Esophagus (tissue), 2 donors: ENCODE data around the gene TGFBR1. TPM values are rescaled to one million over a fixed set of nuclear protein-coding genes. Genes with fewer than 3 reads are reported as not detected.

Experiments used
- H3K27ac ChIP-seq, 2 donors: one replicate each; pipeline ENCODE4 v1.5.1; 2013; ENCODE audit warnings: low read depth in 2 of 2, mild to moderate bottlenecking in 2 of 2, inconsistent platforms in 1 of 2, low read length in 1 of 2, moderate library complexity in 1 of 2
- H3K27me3 ChIP-seq, 2 donors: one replicate each; pipeline ENCODE4 v1.6.1; 2013; ENCODE audit warnings: low read length in 2 of 2, control low read depth in 1 of 2, mild to moderate bottlenecking in 1 of 2; ENCODE audit not compliant: insufficient read depth in 2 of 2, control insufficient read depth in 1 of 2
- H3K36me3 ChIP-seq, 2 donors: one replicate each; pipeline ENCODE4 v1.6.1; 2013; ENCODE audit warnings: low read length in 1 of 2; ENCODE audit not compliant: control insufficient read depth in 2 of 2, insufficient read depth in 2 of 2
- H3K4me1 ChIP-seq, 2 donors: one replicate each; pipeline ENCODE4 v1.6.1; 2013; ENCODE audit warnings: low read length in 1 of 2; ENCODE audit not compliant: control insufficient read depth in 2 of 2, insufficient read depth in 2 of 2
- H3K4me3 ChIP-seq, 2 donors: one replicate each; pipeline ENCODE4 v1.5.1; 2013; ENCODE audit warnings: low read length in 2 of 2, mild to moderate bottlenecking in 2 of 2, low read depth in 1 of 2, moderate library complexity in 1 of 2
- H3K9me3 ChIP-seq, 2 donors: one replicate each; pipeline ENCODE4 v1.6.1; 2013; ENCODE audit warnings: mild to moderate bottlenecking in 2 of 2, low read depth in 1 of 2, low read length in 1 of 2, moderate library complexity in 1 of 2; ENCODE audit not compliant: control insufficient read depth in 2 of 2, insufficient read depth in 1 of 2
- WGBS, 2 donors: extraction: QIAGEN DNeasy Blood & Tissue Kit; methylation state at CpG; one replicate each; pipeline ENCODE4 v1.1.7; 2013; 5-methylcytosine and 5-hydroxymethylcytosine counted together
- polyA plus RNA-seq, 2 donors: library from polyadenylated mRNA; stranded (reverse); fragments of 200-250 nt; gene quantifications; one replicate each; pipeline ENCODE4 v1.2.3, GENCODE V29; 2013
- donor health status: healthy with polysubstance abuse.
- donor health status: Bipolar disorder and iron deficiency.

TGFBR1 gene
- polyA plus RNA-seq, 2 donors = 6.6 TPM

- 88 to 97% methylated on average over 1 of the region's 1 CpG for WGBS, 2 donors
- Histone ChIP-seq H3K9me3 (no peaks in the 10 kb centered on the region), H3K36me3 (no peaks in the 10 kb centered on the region), H3K4me1 (no peaks in the 10 kb centered on the region), H3K27ac (no peak overlapping the region), H3K27me3 (no peaks in the 10 kb centered on the region), H3K4me3 (no peak overlapping the region)
Measured at GRCh38 chr9:99063522-99063921, 41.4 kb upstream of the TGFBR1 start.

DNA sequence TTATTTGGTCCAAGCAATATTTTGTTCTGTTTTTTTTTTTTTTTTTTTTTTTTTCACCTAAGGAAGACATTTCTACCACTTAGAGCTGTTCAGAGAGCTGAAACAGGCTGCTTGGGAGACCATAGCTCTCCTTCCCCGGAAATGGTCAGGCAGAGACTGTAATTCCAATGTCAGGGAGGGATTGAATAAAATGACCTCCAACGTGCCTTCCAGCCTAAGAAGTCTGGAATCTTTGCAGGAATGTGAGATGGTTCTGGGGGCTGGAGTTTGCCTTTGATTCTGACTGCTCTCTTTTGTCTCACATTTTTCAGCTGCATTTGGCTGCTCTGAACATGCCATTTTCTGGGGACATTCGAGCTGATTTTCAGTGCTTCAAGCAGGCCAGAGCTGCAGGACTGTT lies 38.3 kb upstream of the TGFBR1 start:
- peaks cover 0 to 1% of the 10 kb centered on the region in 2 donors for H3K4me1 ChIP-seq
- no peak overlapping the region for H3K27ac ChIP-seq
- no peaks in the 10 kb centered on the region for H3K36me3 ChIP-seq
- no peaks in the 10 kb centered on the region for H3K9me3 ChIP-seq
- no peak overlapping the region for H3K4me3 ChIP-seq
- 69 to 71% methylated on average over 3 of the region's 3 CpGs for WGBS, 2 donors
- no peaks in the 10 kb centered on the region for H3K27me3 ChIP-seq

- Histone ChIP-seq H3K36me3 (no peaks in the 10 kb centered on the region), H3K9me3 (no peaks in the 10 kb centered on the region), H3K4me1 (peaks cover 0 to 3% of the 10 kb centered on the region in 2 donors), H3K4me3 (no peak overlapping the region), H3K27ac (no peak overlapping the region), H3K27me3 (no peaks in the 10 kb centered on the region)
- 67 to 78% methylated on average over 1 of the region's 1 CpG for WGBS, 2 donors
Measured at GRCh38 chr9:99069075-99069474, 35.8 kb upstream of the TGFBR1 start.

GRCh38 chr9:99069546-99069945 lies 35.4 kb upstream of the TGFBR1 start:
- no peak overlapping the region for H3K4me3 ChIP-seq
- 92 to 96% methylated on average over 12 of the region's 12 CpGs for WGBS, 2 donors
- no peaks in the 10 kb centered on the region for H3K27me3 ChIP-seq
- H3K9me3 ChIP-seq = no peaks in the 10 kb centered on the region
- H3K36me3 ChIP-seq = no peaks in the 10 kb centered on the region
- H3K4me1 ChIP-seq = peaks cover 0 to 3% of the 10 kb centered on the region in 2 donors
- H3K27ac ChIP-seq = no peak overlapping the region

- H3K9me3 ChIP-seq = no peaks in the 10 kb centered on the region
- H3K27ac ChIP-seq = no peak overlapping the region
Measured at GRCh38 chr9:99070681-99071080, 34.2 kb upstream of the TGFBR1 start.

GRCh38 chr9:99071313-99072039 lies 33.4 kb upstream of the TGFBR1 start:
- Histone ChIP-seq H3K27ac (no peak overlapping the region), H3K4me3 (no peak overlapping the region), H3K36me3 (no peaks in the 10 kb centered on the region), H3K27me3 (no peaks in the 10 kb centered on the region), H3K9me3 (no peaks in the 10 kb centered on the region), H3K4me1 (peaks cover 0 to 3% of the 10 kb centered on the region in 2 donors)
- WGBS, 2 donors = 82 to 85% methylated on average over 9 of the region's 9 CpGs

More at GRCh38 chr9:99070681-99071080, 34.2 kb upstream of the TGFBR1 start:
- Histone ChIP-seq H3K36me3 (no peaks in the 10 kb centered on the region), H3K4me3 (no peak overlapping the region), H3K4me1 (peaks cover 0 to 3% of the 10 kb centered on the region in 2 donors), H3K27me3 (no peaks in the 10 kb centered on the region)
- WGBS, 2 donors = 77 to 80% methylated on average over 6 of the region's 6 CpGs

DNA sequence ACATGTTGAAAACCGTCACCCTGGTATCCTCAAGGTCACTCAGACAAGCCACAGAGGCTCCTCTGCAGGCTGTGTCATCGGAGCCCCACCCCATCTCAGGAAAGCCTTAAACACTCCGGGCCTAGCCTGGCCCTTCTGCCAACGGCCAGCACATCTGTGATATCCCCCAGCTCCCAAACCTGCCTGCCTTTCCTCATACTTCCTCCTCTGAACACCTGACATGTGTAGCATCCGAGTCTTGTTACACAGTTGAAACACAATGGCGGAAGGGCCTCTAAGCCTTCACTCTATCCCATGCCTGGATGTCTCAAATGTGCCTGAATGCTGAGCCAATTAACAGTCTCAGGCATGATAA lies 32.9 kb upstream of the TGFBR1 start:
- WGBS, 2 donors = 86 to 88% methylated on average over 6 of the region's 6 CpGs
- no peak overlapping the region for H3K27ac ChIP-seq

DNA sequence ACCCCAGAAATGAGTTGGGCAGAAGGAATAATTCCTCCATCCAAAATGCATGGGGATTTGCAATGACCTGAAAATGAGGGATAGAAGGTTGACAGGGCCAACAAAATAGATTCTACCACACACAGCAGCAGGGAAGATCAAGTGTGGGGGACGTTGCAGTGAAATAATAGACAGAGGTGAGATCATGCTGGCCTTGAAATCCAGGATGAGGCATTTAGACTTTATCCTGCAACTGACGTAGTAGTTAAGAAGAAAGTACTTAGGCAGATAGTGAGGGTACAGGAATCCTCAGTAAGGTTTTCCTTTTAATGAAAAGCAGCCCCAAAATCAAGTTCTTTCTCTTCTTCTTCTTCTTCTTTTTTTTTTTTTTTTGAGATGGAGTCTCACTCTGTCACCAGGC lies 31.6 kb upstream of the TGFBR1 start:
- Histone ChIP-seq H3K27me3 (no peaks in the 10 kb centered on the region), H3K4me3 (no peak overlapping the region), H3K36me3 (no peaks in the 10 kb centered on the region), H3K4me1 (peaks cover 0 to 3% of the 10 kb centered on the region in 2 donors), H3K9me3 (no peaks in the 10 kb centered on the region), H3K27ac (no peak overlapping the region)
- WGBS, 2 donors = 53 to 62% methylated on average over 2 of the region's 2 CpGs

More for the DNA sequence above, 32.9 kb upstream of the TGFBR1 start:
- Histone ChIP-seq H3K27me3 (no peaks in the 10 kb centered on the region), H3K4me3 (no peak overlapping the region), H3K9me3 (no peaks in the 10 kb centered on the region), H3K36me3 (no peaks in the 10 kb centered on the region), H3K4me1 (peaks cover 0 to 3% of the 10 kb centered on the region in 2 donors)

GRCh38 chr9:99073985-99074901 lies 30.7 kb upstream of the TGFBR1 start:
- peaks cover 0 to 3% of the 10 kb centered on the region in 2 donors for H3K4me1 ChIP-seq
- H3K27ac ChIP-seq = no peak overlapping the region
- no peaks in the 10 kb centered on the region for H3K27me3 ChIP-seq
- H3K4me3 ChIP-seq = no peak overlapping the region
- no peaks in the 10 kb centered on the region for H3K9me3 ChIP-seq
- WGBS, 2 donors = 88 to 92% methylated on average over 8 of the region's 8 CpGs
- no peaks in the 10 kb centered on the region for H3K36me3 ChIP-seq
